Activated CD4-positive, CD25-positive, alpha-beta regulatory T cell treated with anti-CD3 and anti-CD28 coated beads, Interleukin-2, amount 50 U/mL, for 72 hours (primary cell): Measurements from ENCODE around the gene SDF4.
A peak's percentile ranks its signal among the peaks of the same experiment; 100 is the strongest.

Experiments used
- DNase-seq: peaks from one replicate; pipeline ENCODE4 v3.0.0; 2021

Gene SDF4, protein sequence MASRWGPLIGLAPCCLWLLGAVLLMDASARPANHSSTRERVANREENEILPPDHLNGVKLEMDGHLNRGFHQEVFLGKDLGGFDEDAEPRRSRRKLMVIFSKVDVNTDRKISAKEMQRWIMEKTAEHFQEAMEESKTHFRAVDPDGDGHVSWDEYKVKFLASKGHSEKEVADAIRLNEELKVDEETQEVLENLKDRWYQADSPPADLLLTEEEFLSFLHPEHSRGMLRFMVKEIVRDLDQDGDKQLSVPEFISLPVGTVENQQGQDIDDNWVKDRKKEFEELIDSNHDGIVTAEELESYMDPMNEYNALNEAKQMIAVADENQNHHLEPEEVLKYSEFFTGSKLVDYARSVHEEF

DNA sequence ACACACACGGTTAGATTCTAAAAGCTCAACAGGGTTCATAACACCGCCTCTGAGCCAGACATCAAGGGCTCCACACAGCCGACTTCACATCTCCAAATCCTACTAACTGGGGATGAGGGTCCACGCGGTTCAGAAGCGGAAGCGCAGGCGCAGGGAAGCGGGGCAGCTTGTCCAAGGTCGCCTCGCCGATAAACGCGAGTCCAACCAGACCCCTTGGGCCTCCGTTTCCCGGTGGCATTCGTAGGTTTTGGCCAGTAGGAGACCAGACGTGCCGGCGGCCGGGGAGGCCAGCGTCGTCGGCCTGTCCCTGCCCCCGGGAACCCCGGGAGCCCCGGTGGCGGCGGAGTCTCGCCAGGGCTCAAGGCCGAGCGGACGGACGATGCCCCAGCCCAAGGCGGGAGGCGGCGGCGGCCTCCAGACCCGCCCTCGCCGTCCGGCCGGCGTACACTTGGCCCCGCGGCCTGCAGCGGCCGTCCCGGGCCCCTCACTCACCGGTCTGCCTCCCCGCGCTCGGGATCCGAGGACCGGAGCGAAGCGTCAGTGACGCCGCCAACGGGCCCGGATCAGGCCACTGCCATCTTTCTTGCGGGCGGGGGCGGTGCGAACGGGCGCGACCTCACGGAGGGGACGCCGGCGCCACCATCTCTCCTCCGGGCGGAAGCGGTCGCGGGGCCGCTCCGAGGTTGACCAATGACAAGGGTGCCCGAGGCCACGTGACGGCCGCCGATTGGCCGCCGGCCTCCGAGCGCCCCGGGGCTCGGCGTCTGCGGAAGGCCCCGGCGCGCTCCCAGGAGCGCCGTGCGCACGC lies at the start of gene SDF4:
SDF4 (minus strand) TSS at position 602 of the 808 bp plus-strand sequence. CDS start 3,229 bp downstream, outside the sequence.
- DNase-seq: peak; percentile 97

DNA sequence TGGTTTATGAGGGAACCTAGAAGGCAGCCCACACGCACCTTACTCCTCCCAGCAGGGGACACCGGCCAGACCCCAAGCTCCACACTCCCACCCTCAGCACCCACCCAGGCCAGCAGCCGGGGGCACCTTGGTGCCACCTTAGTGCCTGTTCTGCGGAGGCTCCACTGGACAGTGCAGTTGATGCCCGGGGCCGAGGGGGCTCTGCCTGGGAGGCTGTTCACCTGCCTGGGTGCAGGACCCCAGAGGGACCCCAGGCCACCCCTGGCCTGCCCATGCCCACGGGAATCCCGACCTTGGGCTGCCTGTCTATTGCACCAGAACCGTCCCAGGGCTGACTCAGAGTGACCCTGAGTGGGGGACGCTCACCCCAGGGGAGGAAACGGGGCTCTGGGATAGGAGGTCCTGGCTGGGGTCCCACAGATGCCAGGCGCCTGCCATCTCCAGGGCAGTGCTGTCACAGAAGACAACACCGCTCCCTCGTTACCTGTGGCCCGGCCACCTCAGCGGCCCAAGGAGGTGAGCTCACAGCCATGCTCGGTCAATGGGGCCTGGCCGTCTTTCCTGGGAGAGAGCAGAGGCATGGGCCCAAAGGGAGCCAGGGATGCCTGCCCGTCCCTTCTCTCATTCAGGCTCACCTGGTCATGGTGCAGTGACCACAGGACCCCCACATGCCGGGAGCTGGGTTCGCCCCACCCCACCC lies 49.1 kb upstream of the SDF4 start:
- no peak for DNase-seq

DNA sequence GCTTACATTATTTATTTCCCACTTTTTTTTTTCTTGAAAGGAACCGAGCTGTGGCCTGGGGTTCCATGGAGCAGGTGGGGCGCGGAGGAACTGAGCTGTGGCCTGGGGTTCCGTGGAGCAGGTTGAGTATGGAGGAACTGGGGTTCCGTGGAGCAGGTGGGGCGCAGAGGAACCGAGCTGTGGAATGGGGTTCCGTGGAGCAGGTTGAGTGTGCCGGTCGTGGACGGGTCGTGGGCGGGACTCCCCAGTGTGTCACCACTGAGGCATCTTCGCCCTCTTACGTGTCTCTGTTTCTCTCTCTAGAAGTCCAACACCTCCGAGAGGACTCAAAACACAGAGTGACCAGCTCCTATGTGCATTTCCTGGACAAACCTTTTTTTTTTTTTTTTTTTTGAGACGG lies 47.2 kb upstream of the SDF4 start:
- DNase-seq: no peak

DNA sequence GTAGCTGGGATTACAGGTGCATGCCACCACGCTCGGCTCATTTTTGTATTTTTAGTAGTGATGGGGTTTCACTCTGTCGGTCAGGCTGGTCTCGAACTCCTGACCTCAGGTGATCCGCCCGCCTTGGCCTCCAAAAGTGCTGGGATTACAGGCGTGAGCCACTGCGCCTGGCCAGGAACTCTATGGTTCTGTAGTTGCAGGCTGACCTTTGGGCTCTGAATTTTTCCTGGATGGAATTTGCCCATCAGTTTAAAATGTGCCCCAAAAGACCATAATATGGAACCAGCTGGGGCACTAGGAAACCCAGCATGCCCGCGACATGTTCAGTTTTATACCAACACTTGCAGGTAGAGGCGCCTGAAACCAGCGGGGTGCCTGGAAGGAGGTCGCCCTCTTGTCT lies 46.8 kb upstream of the SDF4 start:
- DNase-seq: no peak

DNA sequence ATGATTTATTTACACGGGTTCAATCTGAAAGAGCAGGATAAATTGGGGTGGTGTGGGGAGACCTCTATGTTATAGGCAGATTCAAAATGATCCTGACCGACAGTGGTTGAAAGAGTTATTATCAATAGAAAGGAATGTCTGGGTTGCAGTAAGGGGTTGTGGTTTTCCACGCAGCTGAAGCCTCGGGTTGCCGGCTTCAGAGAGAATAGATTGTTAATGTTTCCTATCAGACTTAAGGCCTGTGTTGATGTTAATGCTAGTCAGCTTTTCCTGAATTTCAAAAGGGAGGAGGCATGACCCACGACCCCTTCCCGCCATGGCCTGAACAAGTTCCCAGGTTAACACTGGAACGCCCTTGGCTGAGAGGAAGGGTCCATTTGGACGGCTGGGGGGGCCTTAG lies 44.0 kb upstream of the SDF4 start:
- DNase-seq: no peak

DNA sequence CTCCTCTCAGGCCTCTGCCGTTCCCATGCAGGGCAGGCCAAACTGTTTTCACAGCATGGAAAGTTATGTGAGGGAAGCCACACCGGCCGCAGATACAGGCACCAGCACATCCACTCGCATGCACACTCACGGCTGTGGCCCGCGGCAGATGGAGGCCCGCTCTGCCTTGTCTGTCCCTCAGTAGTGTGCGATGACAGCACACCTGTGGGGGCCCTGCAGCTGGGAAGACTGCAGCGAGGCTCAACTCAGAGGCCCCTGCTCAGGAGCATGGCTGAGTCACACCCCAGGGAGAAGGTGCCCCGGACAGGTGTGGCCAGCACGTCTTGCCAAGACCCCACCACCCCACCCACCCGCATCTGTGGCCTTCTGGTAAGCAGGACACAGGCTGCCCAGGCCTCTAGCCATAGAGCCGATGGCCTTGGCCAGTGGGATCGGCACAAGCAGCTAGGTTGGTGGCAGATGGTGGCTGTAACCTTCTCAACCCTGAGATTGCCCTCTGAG lies 43.2 kb upstream of the SDF4 start:
- DNase-seq: no peak

DNA sequence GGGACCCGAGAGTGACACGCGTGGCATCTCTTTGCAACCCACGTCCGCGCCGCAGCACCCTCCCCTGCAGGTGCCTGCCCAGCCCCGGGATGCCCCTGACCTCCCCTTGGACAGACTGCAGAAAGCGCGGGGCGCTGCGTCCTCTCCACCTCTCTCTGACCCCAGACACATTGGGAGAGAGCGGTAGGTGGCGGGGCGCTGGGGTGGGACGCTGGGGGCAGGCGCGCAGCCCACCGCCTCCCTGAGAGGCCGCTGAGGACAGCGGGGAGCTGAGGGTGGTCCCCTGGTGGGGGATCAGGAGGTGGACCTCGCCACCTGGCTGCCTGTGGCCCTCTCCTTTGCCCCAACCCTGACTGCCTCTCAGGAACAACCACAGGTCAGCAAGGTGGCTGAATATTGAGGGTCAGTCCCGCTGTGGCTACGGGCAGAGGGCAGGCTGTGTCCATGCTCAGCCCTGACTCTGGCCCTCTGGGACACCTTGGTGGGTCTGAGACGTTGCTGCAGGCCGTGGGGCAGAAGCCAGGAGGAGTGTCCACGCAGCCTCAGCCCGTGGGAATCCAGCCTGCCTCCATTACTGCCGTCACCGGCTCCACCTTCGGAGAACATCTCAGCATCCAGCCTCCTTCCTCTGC lies 42.6 kb upstream of the SDF4 start:
- DNase-seq: no peak

DNA sequence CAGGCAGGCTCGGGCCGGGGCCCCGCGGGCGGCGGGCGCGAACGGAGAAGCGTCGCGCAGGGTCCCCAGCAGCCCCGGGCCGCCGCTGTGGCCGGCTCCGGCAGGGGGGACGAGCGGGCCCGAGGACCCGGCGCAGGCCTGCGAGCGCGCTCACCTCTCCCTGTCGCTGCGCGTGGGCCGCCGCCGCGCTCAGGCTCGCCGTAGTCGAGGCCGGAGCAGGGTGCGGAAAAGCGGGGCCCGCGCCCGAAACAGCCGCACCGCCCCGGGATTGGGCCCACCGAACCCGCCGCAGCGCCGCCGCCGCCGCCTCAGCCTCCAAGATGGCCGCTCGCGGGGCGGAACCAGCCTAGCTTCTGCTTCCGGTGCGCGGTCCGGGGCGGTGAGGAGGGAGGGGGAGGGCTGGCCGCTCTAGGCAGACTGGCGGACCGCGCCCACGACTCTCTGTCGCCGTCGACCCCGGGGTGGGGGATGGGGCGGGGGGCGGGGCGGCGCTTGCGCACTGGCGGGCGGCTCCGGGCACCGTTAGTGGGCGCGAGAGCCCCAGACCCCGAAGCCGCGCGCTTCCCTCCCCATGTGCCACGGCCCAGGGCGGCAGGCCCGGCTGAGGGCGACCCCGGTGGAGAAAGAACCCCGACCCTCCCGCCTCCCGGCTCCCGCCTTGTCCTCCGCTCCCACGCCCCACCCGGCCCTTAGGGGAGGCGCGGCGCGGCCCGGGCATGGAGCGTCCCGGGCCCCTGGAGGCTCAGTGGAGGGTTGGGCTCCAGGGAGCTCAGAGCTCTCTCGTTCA lies 41.9 kb upstream of the SDF4 start, which contains the start of gene UBE2J2:
UBE2J2 (minus strand) TSS at position 343 of the 787 bp plus-strand sequence. CDS start 5,862 bp downstream, outside the sequence.
- peak; percentile 89 for DNase-seq

DNA sequence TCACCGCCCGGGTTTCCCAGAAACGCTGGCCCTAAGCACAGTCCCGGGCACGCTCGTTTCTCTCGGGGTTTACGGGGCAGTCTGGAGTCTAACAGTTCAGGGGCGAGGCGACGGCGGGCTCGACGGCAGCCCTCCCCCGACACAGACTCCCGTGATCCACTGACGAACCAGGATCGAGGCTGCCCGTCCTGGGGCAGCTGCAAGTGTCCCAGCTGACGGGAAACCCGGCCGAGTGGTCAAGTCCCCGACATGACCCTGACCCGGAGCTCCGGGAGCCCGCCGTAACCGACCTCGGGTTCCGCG lies 41.4 kb upstream of the SDF4 start:
- DNase-seq: no peak

DNA sequence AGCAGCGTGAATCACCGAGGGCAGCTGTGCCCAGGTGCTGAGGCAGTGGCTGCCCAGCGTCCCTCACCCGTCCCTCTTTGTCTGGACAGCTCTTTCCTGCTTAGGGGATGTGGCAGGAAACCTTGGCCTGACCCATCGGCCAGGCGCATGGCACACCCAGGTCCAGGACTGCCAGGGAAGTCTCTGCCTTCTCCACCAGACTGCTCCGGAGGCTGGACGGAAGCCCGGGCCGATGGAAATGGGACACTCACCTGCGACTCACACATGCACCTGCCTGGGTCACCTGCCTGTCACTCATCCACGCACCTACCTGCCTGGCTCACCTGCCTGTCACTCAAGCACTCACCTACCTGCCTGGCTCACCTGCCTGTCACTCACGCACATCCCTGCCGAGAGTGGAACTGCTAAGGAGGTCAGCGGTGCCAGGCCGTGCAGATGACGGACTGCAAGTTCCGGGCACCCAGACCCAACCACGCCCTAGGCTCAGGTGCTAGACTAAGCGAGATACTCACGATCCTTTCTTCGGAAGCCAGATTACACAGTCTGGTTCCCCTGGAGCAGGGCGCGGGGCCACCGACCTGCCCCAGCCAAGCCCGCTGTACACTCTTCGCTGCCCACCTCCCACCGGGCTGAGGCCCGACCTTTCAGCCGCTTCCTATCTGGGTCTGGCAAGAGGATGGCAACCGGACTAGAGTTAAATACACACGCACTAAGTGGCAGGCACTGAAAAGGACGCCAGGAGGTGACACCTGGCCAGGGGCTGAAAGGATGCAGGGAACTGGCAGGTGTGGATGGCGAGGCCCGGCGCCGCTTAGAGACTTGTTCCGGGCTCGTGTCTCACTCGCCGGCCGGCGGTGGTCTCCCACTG lies 40.8 kb upstream of the SDF4 start:
- DNase-seq: no peak

DNA sequence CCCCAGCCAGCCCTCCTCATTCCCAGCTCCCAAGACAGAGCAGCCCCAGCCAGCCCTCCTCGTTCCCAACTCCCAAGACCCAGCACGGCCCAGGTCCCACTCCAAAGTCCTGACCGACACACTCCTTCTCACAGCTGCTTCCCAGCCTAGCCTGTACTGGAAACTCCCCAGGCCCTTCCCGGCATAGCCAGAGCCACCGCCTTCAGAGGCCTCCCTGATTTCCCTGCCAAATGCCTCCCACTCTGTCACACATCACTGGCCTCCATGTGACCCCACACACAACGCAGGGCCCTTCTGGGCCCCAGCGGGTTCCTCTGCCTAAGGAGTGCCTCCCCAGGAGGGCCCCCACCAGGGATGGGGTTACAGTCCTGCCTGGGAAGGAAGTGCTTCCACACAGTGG lies 39.0 kb upstream of the SDF4 start:
- DNase-seq: no peak

DNA sequence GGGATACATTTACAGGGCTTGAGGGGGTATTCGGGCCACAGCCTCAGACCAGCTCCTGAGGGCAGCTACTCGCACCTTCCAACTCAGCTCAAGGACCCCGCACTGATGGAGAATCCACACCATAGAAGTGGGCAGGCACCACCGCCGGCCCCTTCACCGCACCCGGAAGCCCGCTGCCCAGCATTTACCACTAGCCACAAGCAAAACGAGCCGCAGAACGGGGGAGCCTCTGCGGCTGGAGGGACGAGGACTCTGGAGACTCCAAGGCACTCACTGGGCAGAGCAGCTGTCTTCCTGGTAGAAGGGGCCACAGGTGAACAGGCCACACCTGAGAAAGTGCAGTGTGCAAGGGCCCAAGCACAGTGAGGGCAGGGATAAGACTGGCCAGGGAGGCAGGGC lies 36.5 kb upstream of the SDF4 start:
- no peak for DNase-seq

DNA sequence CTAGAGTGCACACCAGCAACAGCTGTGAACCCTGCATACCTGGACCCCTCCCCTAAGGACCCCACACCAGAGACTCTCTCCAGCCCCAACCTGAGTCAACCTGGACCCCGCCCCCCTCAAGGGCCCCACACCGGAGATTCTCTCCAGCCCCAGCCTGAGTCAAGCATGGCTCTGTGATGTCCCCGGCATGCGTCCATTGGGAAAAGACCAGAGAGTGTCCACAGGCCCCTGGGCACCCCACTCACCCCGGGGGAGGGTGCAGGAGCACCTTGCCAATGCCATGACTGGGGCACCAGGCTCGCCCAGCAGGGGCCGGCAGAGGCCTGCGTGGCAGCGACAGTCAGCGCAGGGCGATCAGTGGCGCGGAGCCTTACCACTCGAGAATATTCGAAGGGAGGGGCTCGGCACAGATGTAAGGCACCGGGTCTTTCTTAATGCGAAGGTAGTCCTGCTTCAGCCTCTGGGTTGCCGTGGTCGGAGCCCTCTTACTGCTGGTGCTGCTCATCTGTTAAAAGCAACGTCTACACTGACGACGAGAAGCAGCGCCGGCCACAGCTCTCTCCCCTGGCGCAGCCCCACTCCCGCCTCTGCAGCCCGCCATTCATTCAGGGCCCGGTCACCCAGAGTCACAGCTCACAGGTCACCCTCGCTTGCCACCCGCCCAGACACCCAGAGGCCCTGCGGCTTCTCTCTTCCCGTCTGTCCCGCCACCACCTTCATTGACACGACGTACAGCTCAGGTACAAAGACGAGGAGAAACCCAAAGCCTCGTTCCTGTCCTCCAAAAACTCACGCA lies 35.9 kb upstream of the SDF4 start:
- no peak for DNase-seq

DNA sequence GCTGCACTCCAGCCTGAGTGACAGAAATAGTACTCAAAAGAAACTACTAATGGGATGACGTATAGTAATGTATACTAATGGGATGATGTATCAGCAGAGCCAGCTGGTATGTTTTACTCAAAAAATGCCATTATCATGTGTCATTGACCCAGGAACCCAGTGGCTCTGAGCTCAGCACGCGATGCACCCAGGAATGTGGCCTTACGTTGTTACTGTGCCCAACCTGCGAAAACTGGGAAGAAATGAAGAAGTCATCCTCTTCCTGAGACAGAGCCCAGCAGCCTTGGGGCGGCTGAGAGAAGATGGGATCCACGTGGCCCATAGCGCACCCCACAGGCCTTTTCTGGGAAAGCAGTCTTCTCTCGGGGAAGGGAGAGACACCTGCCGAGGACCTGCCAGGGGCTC lies 33.1 kb upstream of the SDF4 start:
- DNase-seq: no peak

DNA sequence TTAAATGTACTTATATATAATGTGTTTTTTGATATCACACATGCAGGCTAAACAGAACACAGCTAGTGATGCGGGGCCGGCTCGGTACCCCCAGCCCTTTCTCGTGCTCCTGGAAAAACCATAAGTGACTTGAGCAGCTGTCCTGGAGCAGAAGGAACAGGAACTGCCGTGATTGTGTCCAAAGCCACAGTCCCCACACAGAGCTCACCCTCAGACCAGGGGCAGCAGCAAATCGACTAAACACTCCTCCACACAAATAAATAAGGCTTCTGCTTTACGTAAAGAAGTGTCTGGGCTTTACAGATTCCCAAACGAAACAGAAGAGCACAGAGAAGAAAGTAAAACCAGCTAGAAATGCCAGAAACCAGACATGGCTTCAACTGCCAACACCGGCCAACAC lies 32.2 kb upstream of the SDF4 start:
- DNase-seq: no peak

DNA sequence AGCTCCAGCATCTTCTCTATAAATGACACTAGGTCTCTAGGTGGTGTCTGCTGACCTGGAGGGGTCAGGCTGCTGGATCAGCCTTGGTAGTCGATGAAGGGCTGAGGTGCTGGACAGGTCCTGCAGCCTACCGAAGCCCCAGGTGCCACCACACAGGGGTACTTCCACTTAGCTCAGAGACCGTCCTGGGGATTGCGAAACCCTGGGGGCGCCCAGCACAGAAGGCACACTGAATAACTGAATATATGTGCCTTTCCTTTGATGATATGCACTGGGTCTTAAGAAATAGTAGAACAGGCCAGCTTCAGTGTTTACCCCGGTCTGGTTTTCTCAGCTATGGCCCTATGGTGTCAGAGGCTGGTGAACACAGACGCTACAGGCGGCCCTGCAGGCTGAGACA lies 31.0 kb upstream of the SDF4 start:
- DNase-seq: no peak

DNA sequence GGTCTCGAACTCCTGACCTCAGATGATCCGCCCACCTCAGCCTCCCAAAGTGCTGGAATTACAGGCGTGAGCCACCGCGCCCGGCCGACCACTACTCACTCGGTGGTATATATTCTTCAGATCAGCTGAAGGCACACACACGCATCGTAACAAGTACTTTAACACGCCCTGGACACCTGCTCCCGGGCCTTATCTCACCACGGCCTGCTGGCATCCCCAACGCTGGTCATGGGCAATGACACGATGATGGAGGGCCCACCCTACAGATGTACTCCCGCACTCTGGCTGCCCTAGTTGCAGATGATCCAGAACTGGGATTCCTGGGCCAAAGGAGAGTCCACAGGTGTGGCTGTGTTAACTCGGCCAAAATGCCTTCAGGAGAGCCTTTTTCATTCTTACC lies 30.3 kb upstream of the SDF4 start:
- DNase-seq: no peak

DNA sequence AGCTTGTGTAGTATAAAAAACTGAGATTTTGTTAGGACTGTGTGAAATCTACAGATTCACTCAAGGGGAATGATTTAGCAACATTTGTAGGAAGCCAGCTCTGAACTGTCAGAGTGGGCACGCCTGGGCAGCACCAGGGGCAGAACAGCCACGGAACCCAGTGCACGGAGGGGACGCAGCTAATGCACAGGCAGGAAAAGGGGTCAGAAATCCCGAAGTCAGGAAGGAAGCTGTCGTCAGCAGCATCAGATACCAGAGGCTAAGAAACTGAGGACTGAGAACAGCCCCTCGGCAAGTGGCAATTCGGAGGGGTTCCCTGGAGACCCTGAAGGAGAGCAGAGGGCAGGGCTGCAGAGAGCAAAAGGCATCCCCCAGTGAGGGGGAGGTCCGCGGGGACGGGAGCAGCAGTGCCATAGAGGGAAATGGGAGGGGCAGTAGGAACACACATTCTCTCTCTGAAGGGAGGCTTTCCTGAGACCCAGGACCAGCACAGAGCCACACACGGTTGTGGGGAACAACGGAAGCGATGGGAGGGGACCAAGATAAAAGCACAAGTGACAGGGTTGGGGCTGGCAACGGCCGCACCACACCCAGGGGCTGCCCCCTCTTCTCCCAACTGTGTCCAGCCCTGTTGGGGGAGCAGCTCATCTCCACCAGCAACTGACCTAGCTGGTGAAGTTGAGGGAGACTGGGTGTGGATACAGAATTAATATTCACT lies 29.2 kb upstream of the SDF4 start:
- DNase-seq: no peak

DNA sequence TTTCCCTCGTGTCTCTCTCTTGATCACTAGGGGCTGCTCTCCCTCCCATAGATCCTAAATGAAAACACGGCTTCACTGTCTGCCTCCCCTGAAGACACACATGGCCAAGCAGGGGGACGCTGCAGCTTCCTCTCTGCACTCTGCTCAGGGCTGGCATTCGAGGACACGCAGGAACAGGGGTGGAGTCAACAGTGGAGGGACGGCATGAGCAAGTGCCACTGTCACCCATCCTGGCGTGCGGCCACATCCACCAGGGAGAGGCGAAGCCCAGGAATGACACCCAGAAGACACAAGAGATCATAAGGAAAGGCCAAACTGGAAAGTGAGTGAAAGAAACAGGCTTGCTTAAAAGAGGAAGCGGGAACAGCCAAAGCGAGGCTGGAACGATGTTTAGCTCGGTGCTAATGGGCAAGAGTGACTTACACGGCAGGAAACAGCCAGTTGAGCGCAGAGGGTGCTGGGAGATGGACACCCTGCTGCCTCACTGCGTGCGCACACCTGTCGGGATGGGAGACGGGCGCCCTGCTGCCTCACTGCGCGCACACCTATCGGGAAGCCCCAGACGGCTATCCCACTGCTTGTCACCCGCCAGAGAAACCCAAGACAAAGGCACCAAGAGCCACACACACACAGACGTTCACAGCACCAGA lies 28.3 kb upstream of the SDF4 start:
- DNase-seq: no peak
